ENCODE measurements around the gene TUBB4B.

The TUBB4B gene

GRCh38 chr9:137240841-137241489 is at the start of gene TUBB4B:
Gene TUBB4B (plus strand): TSS chr9:137241287. CDS start chr9:137241361, 74 bp downstream.
- peak; percentile 98 for DNase-seq

- no peak for DNase-seq
Measured at GRCh38 chr9:137191691-137192447, 49.2 kb upstream of the TUBB4B start.

- DNase-seq: no peak
Measured at GRCh38 chr9:137192448-137192780, 48.7 kb upstream of the TUBB4B start.

GRCh38 chr9:137192859-137193258 is 48.2 kb upstream of the TUBB4B start:
- DNase-seq: no peak

- no peak for DNase-seq
Measured at GRCh38 chr9:137193771-137194170, 47.3 kb upstream of the TUBB4B start.

GRCh38 chr9:137194388-137194787 is 46.7 kb upstream of the TUBB4B start:
- no peak for DNase-seq

- DNase-seq: no peak
Measured at GRCh38 chr9:137194909-137195308, 46.2 kb upstream of the TUBB4B start.

- no peak for DNase-seq
Measured at GRCh38 chr9:137195525-137196220, 45.4 kb upstream of the TUBB4B start.

- DNase-seq: no peak
Measured at GRCh38 chr9:137198051-137198901, 42.8 kb upstream of the TUBB4B start.

GRCh38 chr9:137198902-137199283 is 42.2 kb upstream of the TUBB4B start:
- DNase-seq: no peak

- DNase-seq: no peak
Measured at GRCh38 chr9:137199411-137200121, 41.5 kb upstream of the TUBB4B start.

GRCh38 chr9:137200311-137201204 is 40.5 kb upstream of the TUBB4B start, which contains the start of gene TPRN:
Gene TPRN (minus strand): TSS chr9:137200741. CDS start chr9:137200711, 30 bp downstream.
- peak; percentile 99 for DNase-seq

GRCh38 chr9:137201205-137201868 is 39.8 kb upstream of the TUBB4B start:
- no peak for DNase-seq

- no peak for DNase-seq
Measured at GRCh38 chr9:137202966-137203365, 38.1 kb upstream of the TUBB4B start.

GRCh38 chr9:137204731-137205125 is 36.4 kb upstream of the TUBB4B start:
- no peak for DNase-seq

- DNase-seq: peak; percentile 92
Measured at GRCh38 chr9:137205126-137206069, 35.7 kb upstream of the TUBB4B start, which contains the start of the genes NDOR1 and TMEM203. Gene NDOR1 (plus strand): TSS chr9:137205700. CDS start chr9:137205778, 78 bp downstream. Gene TMEM203 (minus strand): TSS chr9:137205648. CDS start chr9:137205414, 234 bp downstream.

GRCh38 chr9:137206602-137207001 is 34.5 kb upstream of the TUBB4B start:
- DNase-seq: no peak

GRCh38 chr9:137211532-137211931 is 29.6 kb upstream of the TUBB4B start:
- no peak for DNase-seq

- no peak for DNase-seq
Measured at GRCh38 chr9:137212520-137212919, 28.6 kb upstream of the TUBB4B start.

All from stimulated activated naive CD4-positive, alpha-beta T cell treated with Interleukin-2 at 50 U/mL for 16 hours (primary cell).